Thymus (tissue), 11 donors: ENCODE data around the gene RUVBL1. TPM values are rescaled to one million over a fixed set of nuclear protein-coding genes. Genes with fewer than 3 reads are reported as not detected.

ENCODE experiments used
- DNase-seq, 9 donors: peaks; one replicate each; pipeline ENCODE4 v3.0.0-alpha.2; 2013; ENCODE audit warnings: low spot score in 9 of 9, low read depth in 6 of 9, missing footprints in 1 of 9
- H3K27ac ChIP-seq, 2 donors: one replicate each; pipeline ENCODE4 v1.5.1; 2013; ENCODE audit warnings: control low read depth in 1 of 2, low read depth in 1 of 2, low read length in 1 of 2, mild to moderate bottlenecking in 1 of 2, moderate library complexity in 1 of 2
- H3K27me3 ChIP-seq, 2 donors: one replicate each; pipeline ENCODE4 v1.5.1; 2013; ENCODE audit warnings: low read length in 1 of 2; ENCODE audit not compliant: control insufficient read depth in 2 of 2, insufficient read depth in 1 of 2
- H3K36me3 ChIP-seq, 2 donors: one replicate each; pipeline ENCODE4 v1.5.1; 2013; ENCODE audit warnings: low read length in 1 of 2, mild to moderate bottlenecking in 1 of 2, moderate library complexity in 1 of 2; ENCODE audit not compliant: control insufficient read depth in 2 of 2, insufficient read depth in 2 of 2
- H3K4me1 ChIP-seq, 2 donors: one replicate each; pipeline ENCODE4 v1.5.1; 2013; ENCODE audit warnings: low read length in 2 of 2; ENCODE audit not compliant: control insufficient read depth in 2 of 2, insufficient read depth in 2 of 2
- H3K4me3 ChIP-seq, 2 donors: one replicate each; pipeline ENCODE4 v1.5.1; 2013; ENCODE audit warnings: low read length in 2 of 2, control low read depth in 1 of 2, mild to moderate bottlenecking in 1 of 2
- H3K9me3 ChIP-seq, 2 donors: one replicate each; pipeline ENCODE4 v1.5.1; 2013; ENCODE audit warnings: low read length in 1 of 2, mild to moderate bottlenecking in 1 of 2; ENCODE audit not compliant: control insufficient read depth in 2 of 2, insufficient read depth in 1 of 2
- WGBS: extraction: QIAGEN DNeasy Blood & Tissue Kit; methylation state at CpG from one replicate; pipeline ENCODE4 v1.1.7; 2013; 5-methylcytosine and 5-hydroxymethylcytosine counted together
- polyA plus RNA-seq: library from polyadenylated mRNA; stranded (reverse); fragments of 200-250 nt; gene quantifications from one replicate; pipeline ENCODE4 v1.2.3, GENCODE V29; 2013
- total RNA-seq: library from RNA; stranded (reverse); fragments of 120-200 nt; gene quantifications from one replicate; pipeline ENCODE4 v1.2.4, GENCODE V29; 2013
- donor health status: healthy.

RUVBL1 gene
- total and polyA plus RNA-seq, 2 donors = 25.9 to 75.0 TPM

GRCh38 chr3:128095222-128095703 lies 28.3 kb downstream of the RUVBL1 start:
- no peak overlapping the region for H3K27ac ChIP-seq
- H3K36me3 ChIP-seq = peaks cover 46 to 74% of the 10 kb centered on the region in 2 donors
- no peaks in the 10 kb centered on the region for H3K9me3 ChIP-seq
- WGBS = 77% methylated on average over 6 of the region's 6 CpGs
- H3K4me3 ChIP-seq = no peak overlapping the region
- H3K27me3 ChIP-seq = no peaks in the 10 kb centered on the region
- peaks cover 0 to 8% of the 10 kb centered on the region in 2 donors for H3K4me1 ChIP-seq
- peak; percentile 38 to 80 (median 56) for DNase-seq

- Histone ChIP-seq H3K4me3 (no peak overlapping the region), H3K4me1 (peaks cover 0 to 8% of the 10 kb centered on the region in 2 donors), H3K36me3 (peaks cover 40 to 66% of the 10 kb centered on the region in 2 donors), H3K27me3 (no peaks in the 10 kb centered on the region), H3K9me3 (no peaks in the 10 kb centered on the region), H3K27ac (no peak overlapping the region)
- WGBS = 89% methylated on average over 13 of the region's 13 CpGs
- DNase-seq = peak in 1 of 9 donors; percentile 24
Measured at GRCh38 chr3:128094295-128095151, 29.1 kb downstream of the RUVBL1 start.

GRCh38 chr3:128091586-128091985 lies 32.0 kb downstream of the RUVBL1 start:
- Histone ChIP-seq H3K27ac (no peak overlapping the region), H3K9me3 (no peaks in the 10 kb centered on the region), H3K36me3 (peaks cover 21 to 52% of the 10 kb centered on the region in 2 donors), H3K27me3 (no peaks in the 10 kb centered on the region), H3K4me3 (no peak overlapping the region), H3K4me1 (peaks cover 0 to 8% of the 10 kb centered on the region in 2 donors)
- WGBS = over 99% methylated on average over 2 of the region's 2 CpGs
- no peak for DNase-seq

GRCh38 chr3:128089135-128089534 lies 34.5 kb downstream of the RUVBL1 start:
- DNase-seq = no peak
- Histone ChIP-seq H3K27ac (no peak overlapping the region), H3K36me3 (peaks cover 25 to 56% of the 10 kb centered on the region in 2 donors), H3K27me3 (no peaks in the 10 kb centered on the region), H3K4me1 (peaks cover 0 to 3% of the 10 kb centered on the region in 2 donors), H3K4me3 (no peak overlapping the region), H3K9me3 (no peaks in the 10 kb centered on the region)
- WGBS = 98% methylated on average over 1 of the region's 1 CpG

GRCh38 chr3:128084675-128085021 lies 39.0 kb downstream of the RUVBL1 start:
- H3K36me3 ChIP-seq = peaks cover 44 to 79% of the 10 kb centered on the region in 2 donors
- WGBS = 88% methylated on average over 6 of the region's 6 CpGs
- no peak overlapping the region for H3K27ac ChIP-seq
- no peaks in the 10 kb centered on the region for H3K9me3 ChIP-seq
- H3K4me3 ChIP-seq = no peak overlapping the region
- H3K27me3 ChIP-seq = no peaks in the 10 kb centered on the region
- H3K4me1 ChIP-seq = peaks cover 0 to 3% of the 10 kb centered on the region in 2 donors
- no peak for DNase-seq

GRCh38 chr3:128083980-128084674 lies 39.5 kb downstream of the RUVBL1 start:
- no peak overlapping the region for H3K27ac ChIP-seq
- no peaks in the 10 kb centered on the region for H3K27me3 ChIP-seq
- H3K36me3 ChIP-seq = peaks cover 50 to 83% of the 10 kb centered on the region in 2 donors
- WGBS = 89% methylated on average over 9 of the region's 9 CpGs
- DNase-seq = no peak
- H3K9me3 ChIP-seq = no peaks in the 10 kb centered on the region
- no peak overlapping the region for H3K4me3 ChIP-seq
- peaks cover 0 to 3% of the 10 kb centered on the region in 2 donors for H3K4me1 ChIP-seq

GRCh38 chr3:128083396-128083795 lies 40.2 kb downstream of the RUVBL1 start:
- Histone ChIP-seq H3K27ac (no peak overlapping the region), H3K4me1 (peaks cover 0 to 3% of the 10 kb centered on the region in 2 donors), H3K27me3 (peaks cover 0 to under 1% of the 10 kb centered on the region in 2 donors), H3K36me3 (peaks cover 55 to 86% of the 10 kb centered on the region in 2 donors), H3K4me3 (no peak overlapping the region), H3K9me3 (no peaks in the 10 kb centered on the region)
- WGBS = 93% methylated on average over 10 of the region's 10 CpGs
- DNase-seq = no peak

- 94% methylated on average over 10 of the region's 10 CpGs for WGBS
- H3K36me3 ChIP-seq = peaks cover 58 to 88% of the 10 kb centered on the region in 2 donors
- no peaks in the 10 kb centered on the region for H3K9me3 ChIP-seq
- H3K4me3 ChIP-seq = no peak overlapping the region
- no peak for DNase-seq
- peaks cover 5 to 9% of the 10 kb centered on the region in 2 donors for H3K27me3 ChIP-seq
- H3K27ac ChIP-seq = no peak overlapping the region
- H3K4me1 ChIP-seq = peaks cover 0 to 3% of the 10 kb centered on the region in 2 donors
Measured at GRCh38 chr3:128082546-128082945, 41.1 kb downstream of the RUVBL1 start.

GRCh38 chr3:128081846-128082245 lies 41.8 kb downstream of the RUVBL1 start:
- peaks cover 7 to 16% of the 10 kb centered on the region in 2 donors for H3K27me3 ChIP-seq
- H3K36me3 ChIP-seq = peaks cover 54 to 83% of the 10 kb centered on the region in 2 donors
- H3K9me3 ChIP-seq = peaks cover 0 to 1% of the 10 kb centered on the region in 2 donors
- H3K4me3 ChIP-seq = no peak overlapping the region
- H3K27ac ChIP-seq = no peak overlapping the region
- DNase-seq = no peak
- 98% methylated on average over 4 of the region's 4 CpGs for WGBS
- H3K4me1 ChIP-seq = peaks cover 0 to 3% of the 10 kb centered on the region in 2 donors
